Activated CD4-positive, alpha-beta T cell treated with anti-CD3 and anti-CD28 coated beads for 4 hours (primary cell): ENCODE data around the gene PGAP3.
"Not testable (repeated sequence)": the region's sequence is repeated elsewhere in the genome, so short reads cannot be mapped to it uniquely, and the experiment has no call there.

Experiments
- DNase-seq, 2 donors: peaks; one replicate each; pipeline ENCODE4 v3.0.0-alpha.2; 2020

The PGAP3 gene

GRCh38 chr17:39687546-39688474, at the start of gene PGAP3:
Gene PGAP3 (minus strand): TSS chr17:39688057. CDS start chr17:39688014, 43 bp downstream.
- DNase-seq = peak; percentile 78 to 84

GRCh38 chr17:39737206-39737759, 49.4 kb upstream of the PGAP3 start:
- no peak for DNase-seq

GRCh38 chr17:39736319-39737165, 48.7 kb upstream of the PGAP3 start:
- DNase-seq = no peak

GRCh38 chr17:39735882-39736281, 48.0 kb upstream of the PGAP3 start:
- no peak for DNase-seq

GRCh38 chr17:39732586-39732985, 44.7 kb upstream of the PGAP3 start:
- no peak for DNase-seq

GRCh38 chr17:39730095-39730921, 42.5 kb upstream of the PGAP3 start, which contains the start of gene MIEN1:
Gene MIEN1 (minus strand): TSS chr17:39730532. CDS start chr17:39730495, 37 bp downstream.
- DNase-seq = peak; percentile 92 to 95

GRCh38 chr17:39729280-39729851, 41.5 kb upstream of the PGAP3 start:
- no peak for DNase-seq

- DNase-seq = no peak
Observed at GRCh38 chr17:39727556-39727955, 39.7 kb upstream of the PGAP3 start.

GRCh38 chr17:39726617-39727016, 38.8 kb upstream of the PGAP3 start:
- no peak for DNase-seq

- DNase-seq = not testable (repeated sequence)
Observed at GRCh38 chr17:39725923-39726322, 38.1 kb upstream of the PGAP3 start.

GRCh38 chr17:39724731-39725130, 36.9 kb upstream of the PGAP3 start:
- no peak for DNase-seq

- DNase-seq = no peak
Observed at GRCh38 chr17:39722965-39723848, 35.4 kb upstream of the PGAP3 start.

- no peak for DNase-seq
Observed at GRCh38 chr17:39722104-39722503, 34.2 kb upstream of the PGAP3 start.

GRCh38 chr17:39719563-39720355, 31.9 kb upstream of the PGAP3 start:
- DNase-seq = no peak

- DNase-seq = no peak
Observed at GRCh38 chr17:39717660-39718059, 29.8 kb upstream of the PGAP3 start.

GRCh38 chr17:39716879-39717536, 29.2 kb upstream of the PGAP3 start:
- no peak for DNase-seq

- DNase-seq = no peak
Observed at GRCh38 chr17:39716073-39716818, 28.4 kb upstream of the PGAP3 start.

- no peak for DNase-seq
Observed at GRCh38 chr17:39715375-39716072, 27.7 kb upstream of the PGAP3 start.
